ENCODE measurements around the gene PHF5A. TPM values are rescaled to one million over a fixed set of nuclear protein-coding genes. Genes with fewer than 3 reads are reported as not detected.

The PHF5A gene
- total and polyA plus RNA-seq, 12 donors, result 18.2 to 50.8 (median 29.3) TPM

GRCh38 chr22:41501209-41501608 is 32.7 kb upstream of the PHF5A start:
- intact Hi-C loops (cut with DNase I), result no loop called here
- WGBS, 4 donors, result 78 to 90% (median 87%) methylated on average over 3 to 5 of the region's 5 CpGs
- Histone ChIP-seq H3K4me1 (replicated peaks in 1 of 2) (peaks cover 6 to 11% of the 10 kb centered on the region in 2 donors), H3K36me3 (replicated peaks in 1 of 2) (peaks cover 0 to 25% of the 10 kb centered on the region in 2 donors), H3K27ac (no peak overlapping the region), H3K9me3 (replicated peaks in 1 of 3) (no peaks in the 10 kb centered on the region), H3K4me3 (no peak overlapping the region), H3K27me3 (no peaks in the 10 kb centered on the region)
- DNase-seq, result peak in 1 of 7 donors; percentile 47
- TF ChIP-seq CTCF (IDR thresholded peaks at IDR 0.05) (peak in 5 of 6 experiments; percentile 10 to 34 (median 27)), POLR2A (IDR thresholded peaks at IDR 0.05) (no peak)

- no peaks in the 10 kb centered on the region for H3K27me3 ChIP-seq
- H3K9me3 ChIP-seq (replicated peaks in 1 of 3), result no peaks in the 10 kb centered on the region
- no peak for DNase-seq
- H3K27ac ChIP-seq, result no peak overlapping the region
- H3K36me3 ChIP-seq (replicated peaks in 1 of 2), result peaks cover 0 to 25% of the 10 kb centered on the region in 2 donors
- intact Hi-C loops (cut with DNase I), result no loop called here
- H3K4me3 ChIP-seq, result no peak overlapping the region
- H3K4me1 ChIP-seq (replicated peaks in 1 of 2), result peaks cover 6 to 11% of the 10 kb centered on the region in 2 donors
- 82 to 87% (median 85%) methylated on average over 7 of the region's 7 CpGs for WGBS, 4 donors
- TF ChIP-seq CTCF (IDR thresholded peaks at IDR 0.05) (no peak), POLR2A (IDR thresholded peaks at IDR 0.05) (no peak)
Measured at GRCh38 chr22:41500303-41500702, 31.8 kb upstream of the PHF5A start.

- H3K27ac ChIP-seq, result no peak overlapping the region
- 58 to 67% (median 62%) methylated on average over 10 of the region's 10 CpGs for WGBS, 4 donors
- H3K4me1 ChIP-seq (replicated peaks in 1 of 2), result peaks cover 6 to 10% of the 10 kb centered on the region in 2 donors
- no peak overlapping the region for H3K4me3 ChIP-seq
- DNase-seq, result no peak
- intact Hi-C loops (cut with DNase I), result no loop called here
- TF ChIP-seq POLR2A (IDR thresholded peaks at IDR 0.05), result no peak
- TF ChIP-seq CTCF (IDR thresholded peaks at IDR 0.05), result no peak
- H3K9me3 ChIP-seq (replicated peaks in 1 of 3), result no peaks in the 10 kb centered on the region
- H3K36me3 ChIP-seq (replicated peaks in 1 of 2), result peaks cover 0 to 25% of the 10 kb centered on the region in 2 donors
- no peaks in the 10 kb centered on the region for H3K27me3 ChIP-seq
Measured at GRCh38 chr22:41499624-41500280, 31.3 kb upstream of the PHF5A start.

GRCh38 chr22:41498303-41498835 is 29.9 kb upstream of the PHF5A start:
- H3K27ac ChIP-seq, result peak overlapping the region in 1 of 5 donors; percentile 35
- H3K4me3 ChIP-seq, result no peak overlapping the region
- H3K36me3 ChIP-seq (replicated peaks in 1 of 2), result peaks cover 0 to 25% of the 10 kb centered on the region in 2 donors
- H3K9me3 ChIP-seq (replicated peaks in 1 of 3), result no peaks in the 10 kb centered on the region
- intact Hi-C loops (cut with DNase I), result no loop called here
- no peak for TF ChIP-seq POLR2A (IDR thresholded peaks at IDR 0.05)
- TF ChIP-seq CTCF (IDR thresholded peaks at IDR 0.05), result no peak
- DNase-seq, result no peak
- WGBS, 4 donors, result 77 to 84% (median 78%) methylated on average over 4 to 6 of the region's 6 CpGs
- H3K4me1 ChIP-seq (replicated peaks in 1 of 2), result no peaks in the 10 kb centered on the region
- no peaks in the 10 kb centered on the region for H3K27me3 ChIP-seq

Data from adrenal gland (tissue), 12 donors.